Measurements from ENCODE around the gene SEMA4D.
A peak's percentile ranks its signal among the peaks of the same experiment; 100 is the strongest.
"Not testable (repeated sequence)": the region's sequence is repeated elsewhere in the genome, so short reads cannot be mapped to it uniquely, and the experiment has no call there.

SEMA4D gene

DNA sequence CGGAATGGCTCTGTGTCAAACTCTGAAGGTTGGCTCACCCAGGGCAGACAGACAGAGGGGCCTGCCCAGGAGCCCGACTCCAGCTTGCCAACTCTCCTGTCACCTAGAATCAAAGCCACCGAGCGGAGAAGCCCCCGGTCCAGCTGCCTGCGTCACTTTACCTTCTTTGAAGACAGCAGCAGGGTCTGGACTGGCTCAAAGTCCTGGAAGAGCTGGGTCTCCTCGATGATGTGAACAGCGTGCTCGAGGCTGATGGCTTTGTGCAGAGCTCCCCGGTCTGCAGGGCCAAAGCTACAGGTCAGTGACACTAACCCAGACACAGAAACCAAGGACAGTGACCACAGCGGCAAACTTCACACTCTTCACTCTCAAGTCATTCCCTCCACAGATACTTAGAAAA, 111.7 kb downstream of the SEMA4D start:
- no peak for DNase-seq (ENCODE audit: low spot score)

DNA sequence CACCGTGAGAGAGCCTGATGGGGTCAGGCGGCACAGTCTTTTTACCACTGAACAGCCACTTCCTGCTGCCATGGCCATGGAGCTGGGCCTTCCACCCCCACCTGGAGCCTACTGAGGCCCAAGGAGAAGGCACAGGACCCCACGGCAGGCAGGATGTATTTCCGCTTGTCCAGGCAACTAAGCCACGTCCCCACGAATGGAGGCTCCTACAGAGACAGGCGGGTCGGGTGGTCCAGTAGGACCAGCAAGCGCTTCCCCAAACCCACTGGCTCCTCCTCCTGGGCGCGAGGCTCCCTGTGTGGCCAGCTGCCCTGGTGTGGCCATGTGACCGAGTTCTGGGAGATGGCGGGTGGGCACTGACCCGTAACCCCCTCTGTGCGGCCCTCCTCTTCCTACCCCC, 113.1 kb downstream of the SEMA4D start:
- DNase-seq (ENCODE audit: low spot score), result no peak

DNA sequence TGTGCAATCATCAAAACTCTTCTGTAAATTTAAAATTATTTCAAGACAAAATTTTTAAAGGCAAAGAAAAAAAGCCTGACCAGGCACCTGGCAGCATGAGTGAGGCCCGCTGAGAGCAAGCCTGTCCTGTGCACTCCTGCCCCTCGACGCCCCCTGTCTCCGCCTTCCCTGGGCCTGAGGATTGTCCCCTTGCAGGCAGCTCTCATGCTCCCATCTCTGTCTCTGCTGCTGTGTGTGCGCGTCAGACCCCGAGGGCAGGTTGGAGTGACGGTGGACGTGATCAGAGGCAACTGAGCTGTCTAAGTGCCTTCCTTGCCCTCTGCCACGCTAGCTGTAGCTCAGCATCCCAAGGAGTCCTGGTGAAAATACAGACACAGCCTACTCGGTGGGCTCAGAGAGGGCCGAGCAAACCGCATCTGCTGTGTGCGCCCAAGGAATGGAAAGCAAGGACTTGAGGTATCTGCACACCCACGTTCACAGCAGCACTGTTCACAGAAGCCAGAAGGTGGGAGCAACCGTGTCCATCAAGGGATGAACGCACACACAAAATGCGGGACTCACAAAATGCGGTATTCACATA, 114.1 kb downstream of the SEMA4D start:
- DNase-seq (ENCODE audit: low spot score), result no peak

DNA sequence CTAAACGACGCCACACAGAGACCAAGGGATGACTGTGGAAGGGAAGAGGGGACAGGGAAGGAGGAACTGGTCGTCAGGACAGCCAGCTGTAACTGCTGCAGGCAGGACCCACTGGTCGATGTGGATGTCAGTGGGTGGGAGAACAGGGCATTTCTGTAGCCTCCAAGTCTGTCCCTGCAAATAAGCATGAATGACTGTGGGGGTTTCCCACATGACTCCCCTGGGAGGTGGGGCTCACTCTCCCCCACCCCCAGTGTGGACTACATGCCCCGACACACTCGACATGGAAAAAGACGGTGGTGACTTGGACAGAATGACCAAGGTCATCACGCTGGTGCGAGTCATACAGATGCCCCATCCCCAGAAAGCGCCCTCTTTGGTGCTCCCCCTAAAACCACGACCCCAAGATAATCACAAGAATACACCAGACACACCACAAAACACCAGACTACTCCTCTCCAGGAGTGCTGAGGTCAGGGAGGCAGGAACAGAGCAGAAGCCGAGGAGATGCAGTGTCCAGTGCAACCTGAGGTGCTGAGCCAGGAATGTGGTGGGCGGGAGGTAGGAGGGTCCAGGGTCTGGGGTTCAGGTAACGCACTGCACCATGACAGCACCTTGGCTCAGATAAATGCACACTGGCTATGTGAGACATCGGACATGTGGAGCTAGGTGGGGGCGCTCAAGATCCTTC, 114.7 kb downstream of the SEMA4D start:
- no peak for DNase-seq (ENCODE audit: low spot score)

DNA sequence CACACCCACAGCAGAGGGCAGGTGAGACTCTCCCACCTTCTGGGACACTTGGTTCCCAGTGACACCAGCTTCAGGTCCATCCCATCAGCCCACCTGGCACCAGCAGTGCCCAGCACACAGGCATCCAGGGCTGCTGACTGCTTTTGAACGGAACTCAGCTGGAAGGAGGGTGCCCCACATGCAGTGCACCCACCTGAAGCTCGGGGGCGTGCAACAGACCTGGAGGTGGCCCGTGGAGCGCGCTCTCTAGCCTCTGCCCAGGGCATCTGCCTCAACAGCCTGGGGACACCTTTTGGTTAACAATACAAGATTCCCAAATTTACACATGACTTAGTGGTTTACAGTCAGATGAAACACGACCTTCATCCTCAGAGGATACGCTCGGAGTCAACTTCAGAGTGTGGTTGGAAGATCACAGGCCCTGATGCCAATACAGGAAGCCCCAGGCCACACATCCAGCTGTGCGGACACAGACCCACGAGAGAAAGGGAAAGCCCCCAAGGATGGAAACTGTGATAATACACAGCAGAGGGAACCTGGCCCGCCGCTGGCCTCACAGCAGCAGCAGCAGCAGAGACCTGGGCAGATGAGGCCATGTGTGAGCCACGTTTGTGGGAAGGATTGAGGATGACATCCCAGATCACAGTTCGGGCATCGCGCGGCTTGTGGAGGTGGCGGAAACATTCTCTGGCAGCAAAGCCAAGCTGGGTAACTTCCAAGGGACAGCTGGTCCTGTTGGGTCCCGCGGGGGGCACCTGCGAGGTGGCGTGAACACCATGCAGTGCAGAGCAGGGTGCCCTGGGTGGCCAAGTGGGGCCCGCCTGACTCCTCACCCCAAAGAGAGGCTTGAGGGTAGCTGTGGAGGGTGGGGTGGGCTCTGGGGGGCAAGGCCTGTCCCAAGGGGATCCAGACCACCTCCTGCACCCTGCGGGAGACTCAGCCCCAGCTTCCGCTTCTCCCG, 115.6 kb downstream of the SEMA4D start:
- no peak for DNase-seq (ENCODE audit: low spot score)

DNA sequence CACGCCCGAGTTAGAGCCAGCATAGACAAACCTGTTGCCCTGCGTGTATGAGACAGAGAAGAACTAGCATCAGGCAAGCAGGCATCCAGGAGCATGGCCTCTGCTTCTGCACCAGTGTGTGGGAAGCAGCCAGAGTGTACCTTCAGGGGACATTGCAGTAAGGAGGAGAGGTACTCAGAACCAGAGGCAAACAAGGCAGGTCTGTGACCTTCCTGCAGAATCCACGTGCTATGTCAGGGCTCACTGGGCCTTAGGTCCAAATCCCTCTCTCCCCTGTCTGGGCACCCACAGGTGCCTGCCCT, 116.7 kb downstream of the SEMA4D start:
- DNase-seq (ENCODE audit: low spot score), result no peak

DNA sequence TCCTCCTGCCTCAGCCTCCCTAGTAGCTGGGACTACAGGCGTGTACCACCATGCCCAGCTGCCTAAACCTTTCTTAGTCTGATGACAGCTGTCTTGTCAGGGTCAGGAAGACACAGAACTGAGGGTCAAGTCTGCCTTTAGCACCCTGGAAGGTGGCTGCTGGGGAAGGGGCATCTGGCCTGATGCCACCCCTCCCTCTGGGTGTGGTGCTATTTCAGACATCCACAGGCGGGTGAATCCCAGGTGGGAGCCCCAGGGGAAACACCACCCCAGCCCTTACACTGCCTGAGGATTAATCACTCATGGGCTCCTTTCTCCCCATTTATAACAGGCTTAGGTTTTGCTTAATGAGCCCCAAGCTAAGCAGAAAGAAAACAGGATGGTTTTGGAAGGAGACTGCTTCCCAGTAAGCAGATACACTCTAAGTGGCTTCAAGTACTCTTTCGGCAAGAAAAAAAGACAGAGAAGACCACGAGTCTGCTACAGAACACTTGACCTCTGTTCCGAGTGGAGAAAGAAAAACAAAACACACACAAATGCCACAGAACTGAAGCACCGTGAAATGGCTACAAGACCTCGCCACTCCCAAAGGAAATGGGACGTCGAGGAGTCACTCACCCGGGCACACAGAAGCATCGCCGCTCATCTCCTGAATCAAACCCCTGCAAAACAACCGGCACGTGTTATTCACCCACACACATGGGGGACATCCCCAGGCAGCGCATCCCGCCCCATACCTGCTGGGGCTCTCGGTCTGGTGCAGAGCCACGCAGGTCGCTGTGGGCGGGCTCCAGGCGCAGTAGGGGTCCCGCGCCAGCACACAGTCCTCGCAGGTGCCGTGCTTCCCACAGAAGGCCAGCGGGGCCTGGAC, 117.2 kb downstream of the SEMA4D start:
- DNase-seq (ENCODE audit: low spot score), result no peak

DNA sequence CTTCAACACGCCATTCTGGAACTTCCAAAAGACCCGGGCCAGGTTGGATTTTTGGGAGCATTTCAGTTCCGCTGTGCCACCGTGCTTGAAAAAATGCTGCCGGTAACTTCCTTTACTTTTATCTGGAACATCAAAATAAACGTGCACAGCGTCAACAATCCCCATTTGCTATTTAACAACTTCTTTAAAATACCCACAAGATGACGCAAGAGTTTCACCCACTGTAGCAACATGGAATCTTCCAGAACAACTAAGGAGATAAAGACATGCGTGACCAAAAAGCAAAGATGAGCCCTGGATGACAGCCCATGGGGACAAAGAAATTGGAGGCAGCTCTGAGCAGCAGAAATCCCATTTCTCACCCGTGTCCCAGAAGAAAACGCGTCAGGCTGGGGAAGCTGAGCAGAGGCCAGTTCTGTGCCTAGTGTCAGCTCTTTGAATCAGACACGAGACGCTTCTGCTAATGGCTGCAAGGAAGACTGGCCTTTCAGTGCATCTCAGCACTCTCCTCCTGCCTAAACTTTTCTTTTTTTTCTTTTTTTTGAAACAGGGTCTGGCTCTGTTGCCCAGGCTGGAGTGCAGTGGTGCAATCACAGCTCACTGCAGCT, 118.3 kb downstream of the SEMA4D start:
- DNase-seq (ENCODE audit: low spot score), result no peak

DNA sequence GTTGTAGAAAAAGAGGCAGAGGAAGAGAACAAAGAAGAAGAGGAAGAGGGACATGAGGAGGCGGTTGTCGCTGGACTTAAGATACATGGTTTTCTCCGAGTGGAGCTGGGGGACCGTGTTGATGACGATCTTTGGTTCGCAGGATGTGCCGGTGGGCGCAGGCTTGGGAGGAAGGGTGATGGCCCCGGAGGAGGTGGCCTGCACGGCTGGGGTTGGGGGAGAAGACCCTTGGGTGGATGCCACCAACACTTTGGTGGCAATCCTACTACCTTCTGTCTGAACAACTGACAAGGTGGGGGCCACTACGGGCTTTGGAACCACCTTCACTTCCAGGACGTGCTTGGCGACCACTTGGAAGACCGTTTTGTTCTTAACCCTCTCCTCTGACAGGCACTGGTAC, 118.9 kb downstream of the SEMA4D start:
- DNase-seq (ENCODE audit: low spot score), result no peak

DNA sequence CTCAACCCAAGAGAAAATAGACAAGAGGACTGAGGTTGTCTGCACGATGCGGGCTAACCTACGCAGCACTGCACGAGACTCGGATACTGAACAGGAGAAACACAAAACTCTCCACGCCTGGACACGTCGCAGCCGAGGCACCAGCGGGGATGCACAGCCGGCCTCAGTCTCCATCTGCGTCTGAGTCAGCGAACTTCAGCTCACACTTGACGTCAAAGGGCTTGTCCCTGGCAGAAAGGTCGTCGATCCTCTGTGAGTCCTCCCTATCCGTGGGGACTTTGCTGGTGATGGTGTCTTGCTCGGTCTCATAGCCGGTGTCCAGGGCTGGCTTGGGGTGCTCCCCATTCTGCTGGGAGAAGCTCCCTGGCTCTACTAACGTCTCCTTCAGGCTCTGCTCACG, 119.4 kb downstream of the SEMA4D start:
- no peak for DNase-seq (ENCODE audit: low spot score)

DNA sequence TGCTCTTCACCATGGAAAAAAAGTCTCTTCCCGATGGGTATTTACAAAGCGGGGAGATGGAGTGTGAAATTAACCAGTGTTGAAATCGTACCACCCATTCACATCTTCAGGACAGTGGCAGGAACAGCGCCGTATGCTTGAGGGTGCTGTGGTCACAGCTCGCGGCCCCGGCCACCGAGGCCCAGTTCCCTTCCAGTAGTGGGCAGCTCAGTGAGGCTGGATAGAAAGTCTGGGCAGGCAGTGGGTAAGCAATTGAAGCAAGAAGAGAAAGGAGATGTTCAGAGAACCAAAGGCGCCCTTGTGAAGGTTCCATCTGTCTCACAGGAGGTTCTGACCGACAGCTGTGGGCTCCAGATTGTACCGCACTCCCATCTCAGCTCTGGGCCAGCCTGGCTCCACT, 120.5 kb downstream of the SEMA4D start:
- DNase-seq (ENCODE audit: low spot score), result no peak

DNA sequence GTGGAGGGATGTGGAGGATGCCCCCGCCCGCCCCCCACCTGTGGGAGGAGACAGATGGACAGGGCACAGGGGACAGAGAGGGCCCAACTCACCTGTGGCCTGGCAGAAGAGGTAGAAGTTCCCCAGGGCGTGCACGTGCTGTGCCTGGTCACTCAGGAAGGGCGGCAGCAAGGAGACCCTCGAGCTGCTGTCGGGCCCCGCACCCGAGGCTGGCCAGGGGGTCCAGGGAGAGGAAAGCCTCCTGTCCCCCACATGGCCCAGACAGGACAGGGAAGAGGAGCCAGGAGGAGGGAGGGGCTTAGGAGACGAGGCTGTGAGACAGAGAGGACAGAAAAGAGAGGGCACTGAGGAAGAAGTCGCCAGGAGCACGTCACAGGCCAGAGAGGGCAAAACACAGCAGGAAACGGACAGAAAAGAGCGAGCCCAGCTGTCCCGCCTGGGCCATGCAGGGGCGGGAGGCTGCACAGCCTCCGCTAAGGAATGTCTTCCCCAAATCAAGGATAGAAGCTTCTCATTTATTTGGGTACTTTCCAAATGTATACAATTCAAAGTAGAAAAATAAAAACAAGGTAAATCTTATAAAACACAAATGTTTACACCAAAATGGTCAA, 121.1 kb downstream of the SEMA4D start:
- DNase-seq (ENCODE audit: low spot score), result no peak

DNA sequence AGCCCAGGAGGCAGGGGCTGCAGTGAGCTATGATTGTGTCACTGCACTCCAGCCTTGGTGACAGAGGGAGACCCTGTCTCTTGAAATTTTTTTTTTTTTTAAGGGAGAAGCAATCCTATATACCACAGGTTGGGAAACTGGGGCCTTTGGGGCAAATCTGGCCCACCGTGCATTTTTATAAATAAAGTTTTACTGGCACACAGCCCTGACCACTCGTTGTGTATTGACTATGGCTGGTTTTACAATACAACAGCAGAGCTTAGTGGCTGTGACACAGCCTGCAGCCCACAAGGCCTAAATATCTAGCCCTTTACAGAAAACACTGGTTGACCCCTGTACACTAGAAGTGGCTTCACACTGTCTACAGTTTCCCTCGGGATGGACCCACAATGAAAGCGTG, 121.6 kb downstream of the SEMA4D start:
- DNase-seq (ENCODE audit: low spot score), result no peak

DNA sequence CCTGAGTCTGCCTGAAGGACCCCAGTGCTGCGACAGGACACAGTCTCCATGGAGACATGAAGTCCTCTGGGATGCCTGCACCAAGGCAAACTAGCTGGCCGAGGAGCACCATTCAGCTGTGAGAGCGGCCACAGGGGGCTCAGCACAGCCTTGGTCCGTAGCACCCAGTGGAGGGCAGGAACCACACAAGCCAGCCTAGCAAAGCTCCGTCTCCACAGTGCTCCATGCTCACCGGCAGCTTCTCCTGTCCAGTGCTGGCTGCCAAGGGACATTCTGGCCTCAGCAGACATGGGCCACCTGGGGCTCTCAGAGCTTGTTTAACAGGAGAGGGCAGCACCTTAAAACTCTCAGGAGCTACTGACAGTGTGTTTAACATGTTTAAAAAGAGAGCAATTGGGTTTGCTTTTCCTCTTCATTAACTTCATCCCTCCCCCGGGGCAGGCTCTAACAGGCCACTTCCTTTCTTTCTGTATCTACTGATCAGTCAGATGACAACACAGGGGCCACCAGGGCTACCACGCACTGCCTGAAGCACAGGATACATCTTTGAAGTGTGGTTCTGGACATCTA, 122.6 kb downstream of the SEMA4D start:
- peak; percentile 36 for DNase-seq (ENCODE audit: low spot score)

DNA sequence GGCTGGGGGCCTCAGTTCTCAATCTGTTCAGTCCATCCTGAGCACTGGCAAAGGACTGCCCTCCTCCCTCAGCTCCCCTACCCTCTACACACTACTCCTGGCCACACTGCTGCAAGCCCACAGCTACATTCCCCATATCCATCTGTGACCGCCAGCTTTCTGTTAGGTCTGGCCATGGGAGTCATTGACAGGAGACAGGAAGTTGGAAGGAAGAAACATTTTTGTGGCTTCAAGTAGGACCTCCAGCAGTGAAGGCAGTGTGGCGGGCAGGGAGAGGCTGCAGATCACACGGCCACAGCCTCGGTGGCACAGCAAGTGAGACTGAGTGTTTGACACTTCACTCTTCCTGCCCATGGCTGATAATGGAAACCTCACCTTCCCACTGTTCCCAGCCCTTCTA, 123.7 kb downstream of the SEMA4D start:
- DNase-seq (ENCODE audit: low spot score), result no peak

DNA sequence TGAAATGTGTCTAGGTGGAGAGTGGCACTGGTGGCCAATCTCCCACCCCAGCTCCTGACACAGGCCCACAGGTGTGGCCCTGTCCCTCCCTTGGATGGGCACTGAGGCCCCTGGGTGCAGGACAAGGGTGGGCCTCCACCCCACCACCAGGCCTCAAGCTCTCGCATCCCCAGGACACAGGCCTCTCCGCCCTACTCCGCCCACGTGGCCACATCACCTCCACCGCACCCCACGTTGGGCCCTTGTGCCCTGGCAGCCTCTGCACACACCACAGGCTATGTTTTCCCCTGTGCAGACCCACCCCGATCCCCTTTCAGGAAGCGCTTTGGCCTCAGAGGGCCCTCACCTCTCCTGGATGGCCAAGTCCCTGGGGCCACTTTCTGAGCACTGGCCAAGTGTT, 124.9 kb downstream of the SEMA4D start:
- DNase-seq (ENCODE audit: low spot score), result no peak

DNA sequence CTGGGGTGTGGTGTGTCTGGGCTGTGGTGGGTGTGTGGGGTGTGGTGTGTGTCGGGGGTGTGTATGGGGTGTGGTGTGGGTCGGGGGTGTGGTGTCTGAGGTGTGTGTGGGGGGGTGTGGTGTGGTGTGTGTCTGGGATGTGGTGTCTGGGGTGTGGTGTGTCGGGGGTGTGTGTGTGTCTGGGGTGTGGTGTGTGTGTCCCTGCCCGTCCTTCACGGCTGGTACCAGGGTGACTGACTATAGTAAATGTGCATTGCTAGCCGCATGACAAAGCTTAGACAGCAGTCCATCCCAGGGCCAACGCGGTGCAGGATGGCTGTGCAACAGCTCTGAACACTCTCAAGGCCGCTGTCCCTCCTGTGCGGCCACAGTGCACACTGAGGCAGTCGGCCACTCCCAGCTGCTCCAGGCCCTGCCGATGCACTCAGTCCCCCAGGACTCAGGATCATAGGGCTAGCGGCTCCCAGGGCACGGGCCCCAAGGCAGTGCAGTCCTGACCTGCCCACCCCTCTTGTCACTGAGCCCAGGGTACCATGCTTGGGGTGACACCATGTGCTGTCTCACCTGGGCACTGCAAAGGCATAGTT, 125.6 kb downstream of the SEMA4D start:
- no peak for DNase-seq (ENCODE audit: low spot score)

DNA sequence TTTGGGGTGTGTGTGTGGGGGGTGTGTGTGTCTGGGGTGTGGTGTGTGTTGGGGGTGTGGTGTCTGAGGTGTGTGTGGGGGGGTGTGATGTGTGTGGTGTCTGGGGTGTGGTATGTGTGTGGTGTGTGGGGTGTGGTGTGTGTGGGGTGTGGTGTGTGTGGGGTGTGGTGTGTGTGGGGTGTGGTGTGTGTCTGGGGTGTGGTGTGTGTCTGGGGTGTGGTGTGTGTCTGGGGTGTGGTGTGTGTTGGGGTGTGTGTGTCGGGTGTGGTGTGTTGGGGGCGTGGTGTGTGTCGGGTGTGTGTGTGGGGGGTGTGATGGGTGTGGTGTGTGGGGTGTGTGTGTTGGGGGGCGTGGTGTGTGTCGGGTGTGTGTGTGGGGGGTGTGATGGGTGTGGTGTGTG, 126.1 kb downstream of the SEMA4D start:
- DNase-seq (ENCODE audit: low spot score), result not testable (repeated sequence)

DNA sequence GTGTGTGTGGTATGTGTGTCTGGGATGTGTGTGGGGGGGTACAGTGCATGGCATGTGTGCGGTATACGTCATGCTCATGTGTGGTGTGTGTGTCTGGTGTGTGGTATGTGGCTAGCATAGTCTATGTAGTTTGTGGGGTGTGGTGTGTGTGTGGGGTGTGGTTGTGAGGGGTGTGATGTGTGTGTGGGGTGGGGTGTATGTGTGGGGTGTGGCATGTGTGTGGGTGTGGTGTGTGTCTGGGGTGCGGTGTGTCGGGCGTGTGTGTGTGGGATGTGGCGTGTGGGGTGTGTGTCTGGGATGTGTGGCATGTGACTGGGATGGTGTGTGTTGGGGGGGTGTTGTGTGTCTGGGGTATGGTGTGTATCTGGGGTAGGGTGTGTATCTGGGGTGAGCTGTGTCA, 127.3 kb downstream of the SEMA4D start:
- no peak for DNase-seq (ENCODE audit: low spot score)

DNA sequence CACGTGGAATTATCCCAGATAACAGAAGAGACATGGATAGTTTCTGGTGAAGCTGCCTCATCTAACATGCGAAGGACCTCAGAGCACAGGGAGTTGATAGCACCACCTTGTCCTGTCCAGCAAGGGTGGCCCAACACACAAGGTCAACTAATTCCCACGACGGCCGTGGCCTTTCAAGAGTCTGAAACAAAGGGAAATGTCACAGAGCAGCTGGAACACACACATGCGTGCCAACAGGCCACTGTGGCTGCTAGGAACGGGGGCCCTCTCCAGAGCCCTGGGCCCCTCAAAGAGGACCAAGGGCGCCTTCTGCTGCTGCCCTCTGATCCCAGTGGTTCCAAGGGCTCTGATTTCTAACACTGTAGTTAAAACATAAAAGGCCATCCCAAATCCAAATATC, 128.9 kb downstream of the SEMA4D start:
- no peak for DNase-seq (ENCODE audit: low spot score)

DNA sequence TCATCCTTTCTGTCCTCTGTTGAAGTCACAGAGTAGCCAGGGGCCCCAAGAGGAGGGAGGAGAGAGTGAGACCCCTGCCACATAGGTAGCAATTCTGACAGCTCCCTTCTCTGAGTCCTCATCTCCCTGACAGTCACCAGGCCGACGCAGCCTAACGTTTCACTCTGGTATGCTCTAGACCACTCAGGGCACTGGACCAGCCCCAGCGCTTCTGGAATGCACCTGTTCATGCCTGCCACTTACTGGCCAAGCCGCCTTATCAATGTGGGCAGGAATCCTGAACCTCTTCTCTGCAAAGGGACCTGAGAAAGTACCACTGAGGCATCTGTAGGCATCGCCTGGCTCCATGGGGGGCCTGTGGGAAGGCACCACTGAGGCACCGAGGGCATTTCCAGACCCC, 129.4 kb downstream of the SEMA4D start:
- no peak for DNase-seq (ENCODE audit: low spot score)

Data from activated CD4-positive, alpha-beta T cell treated with anti-CD3 and anti-CD28 coated beads, Interleukin-2, Interleukin-4, amounts not matched to agents 100 ng/mL and 50 ng/mL, durations not matched to agents 16 hours and 8 hours (primary cell).